T-helper 2 cell (primary cell): ENCODE results near the gene FUCA1.
A peak's percentile ranks its signal among the peaks of the same experiment; 100 is the strongest.
"Not testable (repeated sequence)": the region's sequence is repeated elsewhere in the genome, so short reads cannot be mapped to it uniquely, and the experiment has no call there.

Experiments used
- DNase-seq, 5 experiments: peaks; one replicate each; pipeline versions ENCODE4 v3.0.0 to v3.0.0-alpha.2; 2012 to 2022

The FUCA1 gene

GRCh38 chr1:23895993-23896392 is 27.9 kb upstream of the FUCA1 start:
- no peak for DNase-seq

- no peak for DNase-seq
These were observed 27.0 kb upstream of the FUCA1 start for GRCh38 chr1:23895082-23895481.

- DNase-seq, result no peak
These were observed 21.0 kb upstream of the FUCA1 start for GRCh38 chr1:23889074-23889473.

GRCh38 chr1:23885222-23885621 is 17.1 kb upstream of the FUCA1 start:
- no peak for DNase-seq

- no peak for DNase-seq
These were observed 14.7 kb upstream of the FUCA1 start for GRCh38 chr1:23882746-23883145.

GRCh38 chr1:23879809-23880208 is 11.7 kb upstream of the FUCA1 start:
- no peak for DNase-seq

GRCh38 chr1:23878668-23879067 is 10.6 kb upstream of the FUCA1 start:
- DNase-seq, result no peak

- DNase-seq, result no peak
These were observed 7.3 kb upstream of the FUCA1 start for GRCh38 chr1:23875382-23875781.

- DNase-seq, result no peak
These were observed 4.3 kb upstream of the FUCA1 start for GRCh38 chr1:23872421-23872820.

GRCh38 chr1:23869051-23869450 is 961 bp upstream of the FUCA1 start:
- no peak for DNase-seq

GRCh38 chr1:23868557-23869016 is 497 bp upstream of the FUCA1 start:
- no peak for DNase-seq

- no peak for DNase-seq
These were observed 572 bp downstream of the FUCA1 start for GRCh38 chr1:23867542-23867894.

- no peak for DNase-seq
These were observed 2.6 kb downstream of the FUCA1 start for GRCh38 chr1:23865543-23865930.

GRCh38 chr1:23864801-23865542 is 3.1 kb downstream of the FUCA1 start:
- DNase-seq, result no peak

- DNase-seq, result no peak
These were observed 5.5 kb downstream of the FUCA1 start for GRCh38 chr1:23862640-23863039.

- peak in 1 of 5 experiments; percentile 42 for DNase-seq
These were observed 13.5 kb downstream of the FUCA1 start for GRCh38 chr1:23854568-23854967.

- not testable (repeated sequence) for DNase-seq
These were observed 15.0 kb downstream of the FUCA1 start for GRCh38 chr1:23853124-23853523.

GRCh38 chr1:23851406-23851805 is 16.7 kb downstream of the FUCA1 start:
- DNase-seq, result not testable (repeated sequence)

- no peak for DNase-seq
These were observed 19.1 kb downstream of the FUCA1 start for GRCh38 chr1:23848673-23849616.

- DNase-seq, result not testable (repeated sequence)
These were observed 20.5 kb downstream of the FUCA1 start for GRCh38 chr1:23847482-23848095.

- no peak for DNase-seq
These were observed 22.9 kb downstream of the FUCA1 start for GRCh38 chr1:23845163-23845562.

GRCh38 chr1:23843644-23844043 is 24.4 kb downstream of the FUCA1 start:
- DNase-seq, result no peak

GRCh38 chr1:23838401-23838866 is 29.7 kb downstream of the FUCA1 start:
- DNase-seq, result peak; percentile 55 to 85 (median 69)
